Activated T-cell treated with anti-CD3 and anti-CD28 coated beads, Interleukin-2, amount 50 U/mL, for 4 hours (primary cell): Measurements from ENCODE around the gene TMEM255B. TPM values are rescaled to one million over a fixed set of nuclear protein-coding genes. Genes with fewer than 3 reads are reported as not detected.
"Not testable (repeated sequence)": the region's sequence is repeated elsewhere in the genome, so short reads cannot be mapped to it uniquely, and the experiment has no call there.

ENCODE experiments used
- ATAC-seq, 2 donors: fragments of 200-7000 bp; cut with Tn5 transposase; one replicate each; pipeline ENCODE4 v1.10.0; 2021
- DNase-seq: peaks from one replicate; pipeline ENCODE4 v3.0.0-alpha.2; 2020
- H3K27me3 Mint-ChIP-seq: one replicate; pipeline ENCODE4 v1.8.0; 2021; ENCODE audit warnings: low read depth, mixed read lengths
- H3K36me3 Mint-ChIP-seq: one replicate; pipeline ENCODE4 v1.8.0; 2022; ENCODE audit warnings: mixed read lengths; ENCODE audit not compliant: insufficient read depth
- H3K4me1 Mint-ChIP-seq: one replicate; pipeline ENCODE4 v1.8.0; 2021; ENCODE audit warnings: low read depth, mixed read lengths
- H3K4me3 Mint-ChIP-seq: one replicate; pipeline ENCODE4 v1.8.0; 2021; ENCODE audit warnings: mild to moderate bottlenecking, moderate library complexity, mixed read lengths
- H3K9me3 Mint-ChIP-seq: one replicate; pipeline ENCODE4 v1.8.0; 2021; ENCODE audit warnings: mixed read lengths
- total RNA-seq, 3 donors: library from RNA; stranded (reverse); gene quantifications; one replicate each; pipeline ENCODE4 v1.2.1, GENCODE V29; 2021

Gene TMEM255B
- total RNA-seq, 3 donors from 2014 or later: 1.1 to 1.4 (median 1.3) TPM

DNA sequence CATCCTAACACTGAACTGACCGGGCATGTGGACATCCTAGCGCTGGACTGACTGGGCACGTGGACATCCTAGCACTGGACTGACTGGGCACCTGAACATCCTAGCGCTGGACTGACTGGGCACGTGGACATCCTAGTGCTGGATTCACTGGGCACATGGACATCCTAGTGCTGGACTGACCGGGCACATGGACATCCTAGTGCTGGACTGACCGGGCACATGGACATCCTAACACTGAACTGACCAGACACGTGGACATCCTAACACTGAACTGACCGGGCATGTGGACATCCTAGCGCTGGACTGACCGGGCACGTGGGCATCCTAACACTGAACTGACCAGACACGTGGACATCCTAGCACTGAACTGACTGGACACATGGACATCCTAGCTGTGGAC lies 30.9 kb downstream of the TMEM255B start:
- not testable (repeated sequence) for ATAC-seq, H3K36me3 Mint-ChIP-seq, H3K9me3 Mint-ChIP-seq, H3K4me1 Mint-ChIP-seq, H3K27me3 Mint-ChIP-seq, H3K4me3 Mint-ChIP-seq, DNase-seq

DNA sequence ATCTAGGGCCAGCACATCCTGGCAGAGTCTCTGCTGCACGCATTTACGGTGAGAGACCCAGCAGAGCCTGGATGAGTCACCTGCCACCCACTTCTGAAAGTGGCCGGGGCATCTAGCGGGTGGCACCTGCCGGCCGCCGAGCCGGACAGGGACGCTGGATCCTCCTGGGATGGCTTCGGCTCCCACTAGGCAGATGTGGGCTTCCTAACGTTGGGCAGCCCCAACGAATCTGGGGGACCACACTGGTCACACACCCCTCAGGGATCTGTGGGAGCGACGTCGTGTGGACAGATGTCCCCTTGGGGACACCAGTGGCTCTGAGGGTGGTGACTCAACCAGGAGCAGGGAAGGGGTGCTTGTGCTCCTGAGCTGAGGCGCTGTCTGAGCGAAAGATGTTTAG lies 32.2 kb downstream of the TMEM255B start:
- no peaks in the 10 kb centered on the region for H3K9me3 Mint-ChIP-seq
- no peaks in the 10 kb centered on the region for H3K4me1 Mint-ChIP-seq
- no peak for DNase-seq
- H3K4me3 Mint-ChIP-seq: no peak overlapping the region
- no peak for ATAC-seq
- H3K27me3 Mint-ChIP-seq: peaks cover 3% of the 10 kb centered on the region
- no peaks in the 10 kb centered on the region for H3K36me3 Mint-ChIP-seq

DNA sequence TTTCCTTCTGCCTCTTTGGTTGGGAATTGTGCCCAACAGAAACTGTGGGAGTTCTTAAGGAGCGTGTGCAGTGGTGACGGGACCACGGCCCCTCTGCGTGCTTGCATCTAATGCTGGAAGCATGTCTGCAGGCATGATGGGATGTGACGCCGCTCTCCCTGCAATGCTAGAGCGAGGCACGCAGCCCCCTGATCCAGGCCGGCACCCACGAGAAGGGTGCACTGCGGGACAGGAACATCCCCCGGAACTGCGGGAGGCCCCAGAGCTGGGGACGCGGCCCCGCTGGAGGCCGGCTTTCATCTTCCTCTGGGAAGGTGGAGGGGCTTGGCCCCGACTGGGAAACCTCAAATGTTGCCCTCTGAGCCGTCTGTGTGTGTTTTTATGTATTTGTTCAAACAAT lies 32.7 kb downstream of the TMEM255B start:
- Mint-ChIP-seq H3K4me3 (no peak overlapping the region), H3K4me1 (no peaks in the 10 kb centered on the region), H3K9me3 (no peaks in the 10 kb centered on the region), H3K27me3 (peaks cover 3% of the 10 kb centered on the region), H3K36me3 (no peaks in the 10 kb centered on the region)
- ATAC-seq: no peak
- no peak for DNase-seq

DNA sequence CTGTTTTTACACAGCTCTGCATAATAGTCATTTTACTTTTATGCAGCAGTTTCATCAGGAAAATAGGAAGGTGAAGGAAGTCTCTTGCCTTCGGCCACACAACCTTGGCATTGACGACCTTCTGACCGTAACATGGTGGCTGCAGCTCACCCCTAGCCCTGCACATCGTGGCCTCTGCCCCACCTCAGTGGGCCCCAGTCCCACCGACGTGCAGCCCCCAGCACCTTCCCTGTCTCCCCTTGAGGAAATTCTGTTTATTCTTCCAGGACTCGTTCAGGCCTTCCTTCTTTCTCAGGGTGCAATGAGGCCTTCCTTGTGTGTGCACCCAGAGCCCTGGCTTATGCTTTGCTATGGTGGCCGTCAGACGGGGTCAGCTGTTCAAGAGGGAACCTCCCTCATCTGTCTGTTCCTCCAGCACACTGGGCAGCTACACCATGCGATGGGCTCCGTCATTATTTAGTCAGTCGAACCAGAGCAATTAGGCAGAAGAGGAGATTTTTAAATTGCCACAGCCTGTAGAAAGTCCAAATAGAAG lies 33.3 kb downstream of the TMEM255B start:
- no peaks in the 10 kb centered on the region for H3K36me3 Mint-ChIP-seq
- no peak for DNase-seq
- no peak overlapping the region for H3K4me3 Mint-ChIP-seq
- no peaks in the 10 kb centered on the region for H3K4me1 Mint-ChIP-seq
- H3K27me3 Mint-ChIP-seq: peaks cover 3% of the 10 kb centered on the region
- no peak for ATAC-seq
- no peaks in the 10 kb centered on the region for H3K9me3 Mint-ChIP-seq

DNA sequence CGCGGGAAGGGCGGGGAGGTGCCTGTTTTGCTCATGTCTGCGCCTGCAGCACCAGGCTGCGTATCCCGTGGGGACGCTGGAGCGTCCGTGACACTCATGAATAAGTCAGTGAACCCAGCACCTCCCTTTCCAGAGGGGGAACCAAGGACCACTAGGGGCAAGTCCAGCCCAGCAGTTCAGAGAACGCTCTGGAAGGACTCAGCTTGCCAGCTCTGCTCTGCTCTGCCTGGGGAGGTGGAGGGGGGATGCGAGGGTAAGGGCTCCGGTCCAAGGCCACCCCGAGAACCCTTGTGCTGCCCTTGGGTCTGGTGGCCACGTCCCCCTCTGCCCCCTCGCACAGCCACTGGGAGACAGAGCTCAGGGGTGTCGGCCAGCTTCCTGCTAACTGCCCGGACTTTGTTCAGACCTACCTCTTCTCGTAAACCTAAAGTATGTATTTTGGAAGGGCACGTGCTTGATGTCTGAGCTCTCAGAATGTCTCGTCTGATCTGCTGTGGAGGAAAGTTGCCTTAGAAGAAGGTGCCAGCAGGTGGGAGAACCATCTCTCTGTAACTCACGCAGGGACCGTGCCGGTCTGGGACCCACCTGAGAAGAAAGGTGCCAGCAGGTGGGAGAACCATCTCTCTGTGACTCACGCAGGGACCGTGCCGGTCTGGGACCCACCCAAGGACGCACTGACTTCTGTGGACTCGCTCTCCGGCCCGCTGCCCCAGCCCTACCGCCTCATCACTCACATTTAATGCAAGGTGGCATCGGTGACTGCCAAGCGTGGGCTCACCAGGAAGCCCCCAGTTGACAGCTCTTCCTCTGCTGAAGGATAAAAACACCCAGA lies 34.1 kb downstream of the TMEM255B start:
- no peak for DNase-seq
- ATAC-seq: no peak
- no peak overlapping the region for H3K4me3 Mint-ChIP-seq
- peaks cover 3% of the 10 kb centered on the region for H3K27me3 Mint-ChIP-seq
- H3K4me1 Mint-ChIP-seq: no peaks in the 10 kb centered on the region
- no peaks in the 10 kb centered on the region for H3K9me3 Mint-ChIP-seq
- H3K36me3 Mint-ChIP-seq: no peaks in the 10 kb centered on the region

DNA sequence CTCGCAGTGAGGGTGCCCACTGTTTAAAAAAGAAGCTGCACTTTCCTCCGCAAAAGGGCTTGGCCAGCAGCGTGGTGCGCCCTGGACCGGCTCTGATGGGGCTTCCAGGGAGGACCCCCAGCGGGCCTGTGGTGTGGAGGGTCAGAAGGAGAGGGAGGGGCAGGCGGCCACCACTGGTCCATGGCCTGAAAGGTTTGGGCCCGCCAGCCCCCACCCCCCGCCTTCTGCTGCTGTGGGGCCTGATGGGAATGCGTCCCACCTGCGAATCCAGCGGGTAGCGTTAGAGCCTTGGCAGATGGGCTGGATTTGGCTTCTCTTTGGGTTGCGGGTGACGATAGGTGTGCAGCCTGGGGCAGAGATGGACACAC lies 34.7 kb downstream of the TMEM255B start:
- Mint-ChIP-seq H3K4me3 (no peak overlapping the region), H3K4me1 (no peaks in the 10 kb centered on the region), H3K9me3 (no peaks in the 10 kb centered on the region), H3K36me3 (no peaks in the 10 kb centered on the region), H3K27me3 (peaks cover 3% of the 10 kb centered on the region)
- no peak for DNase-seq
- no peak for ATAC-seq

DNA sequence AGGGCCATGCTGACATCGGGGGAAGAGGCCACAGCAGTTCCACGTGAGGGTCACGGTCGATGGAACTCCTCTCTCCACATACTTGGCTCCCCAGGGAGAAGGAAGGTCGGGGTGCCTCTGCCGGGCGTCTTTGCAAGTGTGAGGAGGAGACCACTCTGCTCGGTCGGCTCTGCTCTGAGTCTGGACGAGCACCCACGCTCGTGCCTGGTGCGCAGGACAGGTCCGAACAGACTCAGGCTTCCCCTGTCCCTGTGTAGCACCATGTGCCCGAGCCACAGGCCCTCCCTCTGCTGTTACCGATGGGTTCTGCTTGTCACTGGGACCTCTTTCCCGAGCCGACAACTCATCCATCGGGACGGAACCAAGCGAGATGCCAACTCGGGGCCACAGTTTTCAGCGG lies 35.1 kb downstream of the TMEM255B start:
- no peak for DNase-seq
- ATAC-seq: no peak
- Mint-ChIP-seq H3K4me3 (no peak overlapping the region), H3K4me1 (no peaks in the 10 kb centered on the region), H3K36me3 (no peaks in the 10 kb centered on the region), H3K27me3 (peaks cover 2% of the 10 kb centered on the region), H3K9me3 (no peaks in the 10 kb centered on the region)

DNA sequence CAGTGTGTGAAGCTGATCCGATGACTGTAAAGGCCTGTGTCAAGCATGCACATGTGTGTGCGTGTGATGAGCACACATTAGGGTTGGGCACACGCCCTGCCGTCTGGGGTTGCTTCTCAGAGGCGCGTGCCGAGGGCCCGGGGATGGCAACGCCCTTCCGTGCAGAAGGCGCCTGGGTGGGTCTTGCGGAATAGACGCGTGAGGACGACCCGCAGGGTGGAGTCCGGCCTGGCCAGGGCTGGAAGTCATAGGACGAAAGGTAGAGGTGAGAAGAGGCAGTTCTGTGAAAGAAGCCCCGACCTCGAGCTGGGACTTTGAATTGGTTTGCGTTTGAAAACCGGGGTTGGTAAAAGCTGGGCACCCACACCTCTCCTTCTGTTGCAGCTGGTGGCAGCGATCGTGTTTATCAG lies 35.7 kb downstream of the TMEM255B start:
- no peaks in the 10 kb centered on the region for H3K9me3 Mint-ChIP-seq
- H3K4me1 Mint-ChIP-seq: no peaks in the 10 kb centered on the region
- no peak for DNase-seq
- no peak overlapping the region for H3K4me3 Mint-ChIP-seq
- no peaks in the 10 kb centered on the region for H3K36me3 Mint-ChIP-seq
- ATAC-seq: no peak
- no peaks in the 10 kb centered on the region for H3K27me3 Mint-ChIP-seq

DNA sequence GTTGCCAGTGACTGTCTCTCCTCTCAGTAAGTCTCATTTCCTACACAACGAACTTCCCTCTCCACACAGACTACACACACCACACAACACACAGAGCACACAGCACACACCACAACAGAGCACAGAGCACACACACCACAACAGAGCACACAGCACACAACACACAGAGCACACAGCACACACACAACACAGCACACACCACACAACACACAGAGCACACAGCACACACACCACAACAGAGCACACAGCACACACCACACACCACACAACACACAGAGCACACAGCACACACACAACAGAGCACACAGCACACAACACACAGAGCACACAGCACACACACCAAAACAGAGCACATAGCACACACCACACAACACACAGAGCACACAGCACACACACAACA lies 36.3 kb downstream of the TMEM255B start:
- not testable (repeated sequence) for H3K27me3 Mint-ChIP-seq, H3K9me3 Mint-ChIP-seq, H3K4me3 Mint-ChIP-seq, H3K36me3 Mint-ChIP-seq, ATAC-seq, H3K4me1 Mint-ChIP-seq, DNase-seq

DNA sequence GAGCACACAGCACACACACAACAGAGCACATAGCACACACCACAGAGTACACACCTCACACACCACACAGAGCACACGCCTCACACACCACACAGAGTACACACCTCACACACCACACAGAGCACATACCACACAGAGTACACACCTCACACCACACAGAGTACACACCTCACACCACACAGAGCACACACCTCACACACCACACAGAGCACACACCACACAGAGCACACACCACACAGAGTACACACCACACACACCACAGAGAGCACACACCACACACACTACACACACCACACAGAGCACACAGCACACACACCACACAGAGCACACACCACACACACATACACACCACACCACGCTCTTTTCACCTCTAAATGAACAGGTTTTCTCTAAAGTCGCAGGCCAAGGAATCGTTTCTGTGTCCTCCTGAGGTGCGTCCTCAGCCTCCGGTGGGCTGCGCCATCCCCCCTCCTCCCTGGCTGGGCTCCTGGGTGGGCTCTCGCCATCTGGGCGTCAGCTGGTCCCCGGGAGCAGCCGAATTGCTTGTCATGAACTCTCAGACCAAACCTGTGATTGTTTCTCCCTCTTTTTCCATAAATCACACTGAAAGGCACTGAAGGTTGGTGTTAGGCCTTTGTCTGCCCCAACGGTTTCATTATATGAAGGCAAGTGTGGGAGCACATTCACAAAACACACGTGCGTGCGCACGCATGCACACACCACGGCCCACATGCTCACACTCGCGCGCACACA lies 37.4 kb downstream of the TMEM255B start:
- DNase-seq: no peak
- Mint-ChIP-seq H3K27me3 (no peaks in the 10 kb centered on the region), H3K9me3 (no peaks in the 10 kb centered on the region), H3K4me3 (no peak overlapping the region), H3K4me1 (no peaks in the 10 kb centered on the region), H3K36me3 (no peaks in the 10 kb centered on the region)
- ATAC-seq: no peak

DNA sequence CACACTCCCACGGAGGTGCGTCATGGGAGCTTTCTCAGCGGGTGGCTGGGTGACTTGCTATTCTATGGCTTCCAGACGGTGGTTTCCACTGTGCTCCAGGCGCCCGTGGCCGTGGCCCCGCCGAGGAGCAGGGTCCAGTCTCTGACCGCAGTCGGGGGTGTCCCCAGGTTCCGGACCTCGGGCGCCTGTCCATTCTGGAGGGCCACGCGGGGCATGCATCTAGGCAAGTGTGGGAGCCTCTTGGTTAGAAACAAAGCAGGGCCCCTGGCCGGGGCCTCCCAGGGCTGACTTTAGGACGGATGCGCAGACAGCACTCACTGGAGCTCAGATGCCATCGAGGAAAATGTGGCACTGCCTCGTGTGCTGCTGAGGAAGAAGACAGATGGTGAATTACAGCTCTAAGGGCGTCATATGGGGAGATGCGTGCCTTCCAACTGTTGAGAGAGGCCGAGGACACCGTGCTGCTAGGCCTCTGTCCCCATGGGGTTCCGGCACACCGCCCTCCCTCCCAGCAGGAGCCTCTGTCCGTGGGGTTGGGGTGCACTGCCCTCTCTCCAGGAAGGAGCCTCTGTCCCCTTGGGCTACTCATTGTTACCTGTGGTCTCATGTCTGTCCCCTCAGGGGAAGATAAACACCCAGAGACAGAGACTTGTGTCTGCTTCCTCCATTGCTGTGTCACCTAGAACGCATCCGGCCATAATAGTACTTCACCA lies 38.1 kb downstream of the TMEM255B start:
- no peaks in the 10 kb centered on the region for H3K4me1 Mint-ChIP-seq
- no peaks in the 10 kb centered on the region for H3K36me3 Mint-ChIP-seq
- ATAC-seq (no peak), DNase-seq (no peak)
- H3K9me3 Mint-ChIP-seq: no peaks in the 10 kb centered on the region
- H3K27me3 Mint-ChIP-seq: no peaks in the 10 kb centered on the region
- no peak overlapping the region for H3K4me3 Mint-ChIP-seq

DNA sequence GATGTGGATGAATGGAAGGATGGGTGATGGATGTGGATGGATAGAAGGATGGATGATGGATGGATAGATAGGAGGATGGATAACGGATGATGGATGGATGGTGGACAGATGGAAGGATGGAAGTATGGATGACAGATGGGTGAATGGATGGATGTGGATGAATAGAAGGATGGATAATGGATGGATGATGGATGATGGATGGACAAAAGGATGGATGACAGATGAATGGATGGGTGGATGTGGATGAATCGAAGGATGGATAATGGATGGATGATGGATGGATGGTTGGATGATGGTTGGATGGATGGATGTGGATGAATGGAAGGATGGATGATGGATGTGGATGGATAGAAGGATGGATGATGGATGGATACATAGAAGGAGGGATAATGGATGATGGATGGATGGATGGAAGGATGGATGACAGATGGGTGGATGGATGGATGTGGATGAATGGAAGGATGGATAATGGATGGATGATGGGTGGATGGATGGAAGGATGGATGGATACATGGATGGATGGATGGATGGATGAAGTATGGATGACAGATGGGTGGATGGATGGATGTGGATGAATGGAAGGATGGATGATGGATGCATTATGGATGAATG lies 39.3 kb downstream of the TMEM255B start:
- H3K4me3 Mint-ChIP-seq: no peak overlapping the region
- no peaks in the 10 kb centered on the region for H3K27me3 Mint-ChIP-seq
- no peaks in the 10 kb centered on the region for H3K9me3 Mint-ChIP-seq
- no peaks in the 10 kb centered on the region for H3K36me3 Mint-ChIP-seq
- no peak for DNase-seq
- no peaks in the 10 kb centered on the region for H3K4me1 Mint-ChIP-seq
- ATAC-seq: no peak

DNA sequence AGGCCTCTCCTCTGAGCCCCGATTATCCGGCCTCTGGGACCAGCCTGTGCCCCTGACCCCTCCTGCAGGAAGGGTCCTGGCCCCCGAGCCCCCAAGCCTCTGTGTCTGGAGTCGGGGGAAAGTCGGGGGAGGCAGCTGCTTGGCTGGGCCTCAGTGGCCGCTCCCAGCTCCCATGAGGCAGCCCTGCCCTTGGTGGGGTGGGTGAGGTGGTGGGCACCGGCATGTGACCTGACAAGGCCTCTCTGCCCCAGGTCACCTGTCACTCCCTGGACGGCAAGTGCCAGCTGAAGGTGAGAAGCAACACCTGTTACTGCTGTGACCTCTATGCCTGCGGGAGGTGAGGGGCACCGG lies 41.5 kb downstream of the TMEM255B start:
- Mint-ChIP-seq H3K4me1 (no peaks in the 10 kb centered on the region), H3K4me3 (no peak overlapping the region), H3K9me3 (no peaks in the 10 kb centered on the region), H3K36me3 (no peaks in the 10 kb centered on the region), H3K27me3 (no peaks in the 10 kb centered on the region)
- DNase-seq (no peak), ATAC-seq (no peak)

DNA sequence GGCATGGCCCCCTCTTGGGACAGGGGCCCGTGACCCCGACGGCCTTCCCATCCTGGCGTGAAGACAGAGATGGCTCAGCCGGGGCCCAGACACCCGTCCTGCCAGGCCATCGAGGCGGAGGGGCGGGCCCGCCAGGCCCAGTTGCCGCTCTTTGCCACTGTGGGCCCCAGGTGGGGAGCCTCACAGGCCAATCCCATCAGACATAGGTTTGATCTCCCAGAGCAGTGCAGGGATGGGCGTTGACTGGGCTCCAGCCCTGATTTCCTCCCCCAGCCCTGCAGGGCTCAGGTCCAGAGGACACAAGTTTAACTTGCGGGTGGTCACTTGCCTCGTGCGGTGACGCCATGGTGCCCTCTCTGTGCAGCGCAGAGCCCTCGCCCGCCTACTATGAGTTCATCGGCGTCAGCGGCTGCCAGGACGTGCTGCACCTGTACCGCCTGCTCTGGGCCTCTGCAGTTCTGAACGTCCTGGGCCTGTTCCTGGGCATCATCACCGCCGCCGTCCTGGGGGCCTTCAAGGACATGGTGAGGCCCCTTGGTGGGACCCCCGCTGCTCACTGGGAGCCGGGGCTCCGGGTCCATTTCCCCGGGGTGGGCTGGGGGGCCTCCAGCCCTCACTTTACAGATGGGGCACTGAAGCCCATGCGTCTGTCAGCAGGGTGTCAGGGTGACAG lies 42.4 kb downstream of the TMEM255B start:
- Mint-ChIP-seq H3K4me3 (no peak overlapping the region), H3K4me1 (no peaks in the 10 kb centered on the region), H3K36me3 (no peaks in the 10 kb centered on the region), H3K27me3 (no peaks in the 10 kb centered on the region), H3K9me3 (no peaks in the 10 kb centered on the region)
- ATAC-seq (no peak), DNase-seq (no peak)
